ENCODE measurements around the gene VSTM2B.

The VSTM2B gene

GRCh38 chr19:29606420-29606747 is 80.6 kb downstream of the VSTM2B start:
- Histone ChIP-seq H3K9me2 (replicated peaks; ENCODE audit: insufficient read depth, low read length) (no peaks in the 10 kb centered on the region), H3K79me2 (ENCODE audit: low read length) (peaks cover 16% of the 10 kb centered on the region), H2AFZ (ENCODE audit: low read length) (peak overlapping the region; percentile 53), H3K9me3 (replicated peaks; ENCODE audit: insufficient read depth, low read length) (no peaks in the 10 kb centered on the region), H4K20me1 (ENCODE audit: insufficient read depth, low read length) (no peaks in the 10 kb centered on the region), H3K27ac (ENCODE audit: low read length) (peak overlapping the region; percentile 54; the same call in 1 of the 2 replicates), H3K4me1 (ENCODE audit: low read length) (peaks cover 4% of the 10 kb centered on the region; the same call in 1 of the 2 replicates), H3K4me2 (ENCODE audit: low read depth, low read length) (peak overlapping the region; percentile 88), H3K27me3 (replicated peaks; ENCODE audit: insufficient read depth, low read length) (no peaks in the 10 kb centered on the region), H3K4me3 (ENCODE audit: low read length) (peak overlapping the region; percentile 83), H3K9ac (ENCODE audit: low read length) (peak overlapping the region; percentile 93), H3K36me3 (replicated peaks; ENCODE audit: insufficient read depth, low read length) (no peaks in the 10 kb centered on the region), H3F3A (ENCODE audit: insufficient read depth, low read length) (no peaks in the 10 kb centered on the region; the same call in 1 of the 2 replicates)
- no peak for DNase-seq
- no peak for TF ChIP-seq EZH2phosphoT487 (IDR thresholded peaks at IDR 0.05; ENCODE audit: low read length)
- TF ChIP-seq CTCF (IDR thresholded peaks at IDR 0.05; ENCODE audit: low read length), result no peak
- TF ChIP-seq EZH2 (optimal IDR thresholded peaks at IDR 0.05; ENCODE audit: low read depth, low read length), result no peak

- Histone ChIP-seq H4K20me1 (ENCODE audit: insufficient read depth, low read length) (no peaks in the 10 kb centered on the region), H3K4me2 (ENCODE audit: low read depth, low read length) (no peak overlapping the region), H3K27ac (ENCODE audit: low read length) (no peak overlapping the region), H2AFZ (ENCODE audit: low read length) (no peak overlapping the region), H3K4me1 (ENCODE audit: low read length) (peaks cover 4% of the 10 kb centered on the region; the same call in 1 of the 2 replicates), H3K4me3 (ENCODE audit: low read length) (no peak overlapping the region), H3K9ac (ENCODE audit: low read length) (no peak overlapping the region), H3K79me2 (ENCODE audit: low read length) (peaks cover 16% of the 10 kb centered on the region), H3K27me3 (replicated peaks; ENCODE audit: insufficient read depth, low read length) (no peaks in the 10 kb centered on the region), H3F3A (ENCODE audit: insufficient read depth, low read length) (no peaks in the 10 kb centered on the region; the same call in 1 of the 2 replicates), H3K36me3 (replicated peaks; ENCODE audit: insufficient read depth, low read length) (no peaks in the 10 kb centered on the region), H3K9me2 (replicated peaks; ENCODE audit: insufficient read depth, low read length) (no peaks in the 10 kb centered on the region), H3K9me3 (replicated peaks; ENCODE audit: insufficient read depth, low read length) (no peaks in the 10 kb centered on the region)
- DNase-seq, result no peak
- TF ChIP-seq EZH2 (optimal IDR thresholded peaks at IDR 0.05; ENCODE audit: low read depth, low read length), result no peak
- no peak for TF ChIP-seq CTCF (IDR thresholded peaks at IDR 0.05; ENCODE audit: low read length)
- no peak for TF ChIP-seq EZH2phosphoT487 (IDR thresholded peaks at IDR 0.05; ENCODE audit: low read length)
Observed at GRCh38 chr19:29609636-29610035, 83.8 kb downstream of the VSTM2B start.

GRCh38 chr19:29610213-29610573 is 84.4 kb downstream of the VSTM2B start:
- H3K9ac ChIP-seq (ENCODE audit: low read length), result no peak overlapping the region
- TF ChIP-seq EZH2phosphoT487 (IDR thresholded peaks at IDR 0.05; ENCODE audit: low read length) (no peak), EZH2 (optimal IDR thresholded peaks at IDR 0.05; ENCODE audit: low read depth, low read length) (no peak), CTCF (IDR thresholded peaks at IDR 0.05; ENCODE audit: low read length) (no peak)
- no peak overlapping the region for H3K4me3 ChIP-seq (ENCODE audit: low read length)
- H3K79me2 ChIP-seq (ENCODE audit: low read length), result peaks cover 16% of the 10 kb centered on the region
- no peak overlapping the region for H3K27ac ChIP-seq (ENCODE audit: low read length)
- H3K36me3 ChIP-seq (replicated peaks; ENCODE audit: insufficient read depth, low read length), result no peaks in the 10 kb centered on the region
- no peaks in the 10 kb centered on the region for H3K27me3 ChIP-seq (replicated peaks; ENCODE audit: insufficient read depth, low read length)
- H4K20me1 ChIP-seq (ENCODE audit: insufficient read depth, low read length), result no peaks in the 10 kb centered on the region
- no peaks in the 10 kb centered on the region; the same call in 1 of the 2 replicates for H3F3A ChIP-seq (ENCODE audit: insufficient read depth, low read length)
- peaks cover 4% of the 10 kb centered on the region; the same call in 1 of the 2 replicates for H3K4me1 ChIP-seq (ENCODE audit: low read length)
- no peak for DNase-seq
- H3K9me3 ChIP-seq (replicated peaks; ENCODE audit: insufficient read depth, low read length), result no peaks in the 10 kb centered on the region
- no peak overlapping the region for H2AFZ ChIP-seq (ENCODE audit: low read length)
- no peaks in the 10 kb centered on the region for H3K9me2 ChIP-seq (replicated peaks; ENCODE audit: insufficient read depth, low read length)
- H3K4me2 ChIP-seq (ENCODE audit: low read depth, low read length), result no peak overlapping the region
